Measurements from ENCODE around the gene PHACTR3.
"Not testable (repeated sequence)": the region's sequence is repeated elsewhere in the genome, so short reads cannot be mapped to it uniquely, and the experiment has no call there.

Gene PHACTR3

DNA sequence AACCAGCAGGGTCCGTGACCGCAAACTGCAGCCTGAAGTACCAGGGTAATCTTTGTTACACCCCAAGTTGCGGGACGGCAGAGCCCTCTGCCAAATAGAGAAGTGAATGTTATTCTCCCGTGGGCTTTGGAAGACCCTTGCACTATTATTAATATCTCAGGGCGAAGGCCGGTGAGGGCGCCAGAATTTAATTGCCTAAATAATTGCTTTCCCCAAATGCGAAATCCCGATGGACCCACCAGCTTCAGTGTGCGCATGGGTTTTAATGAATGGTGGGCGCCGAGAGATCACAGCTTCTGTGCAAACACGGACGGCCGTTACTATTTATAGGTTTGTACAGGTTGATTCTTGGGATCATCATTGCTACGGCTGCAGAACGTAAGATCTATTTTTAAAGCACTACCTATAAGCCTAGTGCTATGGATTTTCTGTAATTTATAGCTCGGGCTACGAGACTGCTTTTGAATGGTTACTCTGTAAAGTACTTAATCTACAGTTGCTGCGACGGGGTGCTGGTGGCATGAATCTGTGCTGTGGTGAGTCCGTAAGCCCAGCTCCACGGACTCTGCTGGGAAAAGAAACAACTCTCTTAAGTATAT is 15.2 kb upstream of the PHACTR3 start:
- DNase-seq (ENCODE audit: low spot score) = no peak

DNA sequence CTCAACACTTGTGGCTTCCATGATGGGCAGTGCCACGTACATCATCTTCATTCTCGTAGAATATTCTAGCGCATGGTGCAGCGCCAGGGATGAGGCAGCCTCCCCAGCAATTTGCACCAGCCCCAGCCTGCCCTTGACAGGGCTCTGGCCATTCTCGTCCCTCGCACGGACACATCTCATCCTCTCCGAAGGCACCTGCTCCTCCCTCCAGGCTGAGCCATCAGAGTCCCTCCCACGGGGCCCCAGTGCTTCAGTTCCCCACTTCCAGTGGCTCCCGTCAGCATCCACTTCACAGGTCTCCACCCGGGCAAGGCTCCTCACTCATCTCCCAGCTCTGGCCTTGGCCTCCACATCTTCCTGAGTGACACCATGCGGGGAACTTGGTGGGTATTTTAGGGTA is 13.3 kb upstream of the PHACTR3 start:
- DNase-seq (ENCODE audit: low spot score) = no peak

DNA sequence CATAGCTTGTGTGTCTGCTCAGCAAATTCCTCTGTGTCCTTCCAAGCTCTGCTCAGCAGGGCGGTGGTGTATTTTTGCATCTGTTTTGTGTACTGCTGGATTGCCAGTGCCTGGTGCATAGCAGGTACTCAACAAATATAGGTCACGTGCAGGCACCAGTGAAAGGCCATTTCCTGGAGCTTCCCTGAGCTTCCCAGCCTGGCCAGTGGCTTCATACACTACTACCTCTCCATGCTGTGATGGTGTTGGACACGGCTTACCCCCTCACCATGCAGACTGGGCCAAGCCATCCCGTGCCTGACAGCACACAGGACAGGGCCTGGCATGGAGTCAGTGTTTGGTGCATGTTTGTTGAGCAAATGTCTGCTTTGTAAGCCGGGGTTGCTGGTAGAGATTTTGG is 7.7 kb upstream of the PHACTR3 start:
- no peak for DNase-seq (ENCODE audit: low spot score)

- DNase-seq (ENCODE audit: low spot score) = no peak
Observed at GRCh38 chr20:59597240-59597639, 7.1 kb upstream of the PHACTR3 start.

DNA sequence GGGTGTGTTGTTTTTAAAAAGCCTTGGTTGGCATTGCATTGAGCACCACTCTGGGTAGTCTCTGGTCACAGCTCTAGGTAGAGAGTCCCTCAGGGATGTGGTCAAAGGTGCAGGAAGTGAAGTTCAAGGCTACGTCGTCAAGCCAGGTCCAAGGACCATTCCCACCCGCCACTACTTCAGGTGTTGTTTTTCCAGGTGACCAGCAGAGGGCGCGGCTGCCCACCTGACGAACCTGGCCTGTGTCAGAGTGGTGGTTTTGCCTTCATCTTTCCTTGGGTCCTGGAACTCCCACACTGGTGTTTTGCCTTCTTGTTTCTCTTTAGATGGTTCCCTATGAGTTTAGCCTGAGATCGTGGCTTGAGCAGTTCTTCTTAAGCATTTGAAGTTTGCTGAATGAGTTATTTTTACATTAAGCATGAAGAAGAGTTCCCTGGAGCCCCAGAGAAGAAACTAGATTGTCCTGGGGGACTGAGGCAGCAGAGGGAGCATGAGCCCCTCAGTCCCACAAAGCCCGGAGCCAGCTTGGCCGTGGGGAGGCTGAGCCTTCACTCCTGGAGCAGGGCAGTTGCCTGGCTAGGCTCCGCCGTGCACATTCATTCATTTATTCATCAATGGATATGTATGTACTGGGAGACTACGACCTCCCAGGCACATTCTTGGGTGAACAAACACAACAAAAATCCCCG is 5.6 kb upstream of the PHACTR3 start:
- DNase-seq (ENCODE audit: low spot score) = peak; percentile 54

- no peak for DNase-seq (ENCODE audit: low spot score)
Observed at GRCh38 chr20:59599941-59600340, 4.4 kb upstream of the PHACTR3 start.

DNA sequence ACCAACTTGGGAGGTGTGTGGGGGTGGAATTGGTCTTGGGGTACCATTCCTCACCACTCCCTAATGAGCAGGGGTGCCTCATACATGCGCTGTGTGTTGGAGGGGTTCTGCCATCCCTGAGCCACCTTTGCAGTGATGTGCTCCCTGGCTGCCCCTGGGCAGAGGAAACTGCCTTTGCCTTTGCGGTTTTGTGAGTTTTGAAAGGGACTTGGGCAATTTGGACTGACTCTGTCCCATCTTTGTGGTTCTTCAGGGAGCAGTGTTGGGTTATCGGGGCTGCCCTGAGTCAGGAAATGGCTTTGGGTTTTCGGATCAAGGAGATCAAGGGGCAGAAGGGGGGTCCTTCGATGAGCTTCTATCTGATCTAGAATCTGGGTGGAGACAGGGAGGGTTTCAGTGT is 3.9 kb upstream of the PHACTR3 start:
- DNase-seq (ENCODE audit: low spot score) = no peak

- no peak for DNase-seq (ENCODE audit: low spot score)
Observed at GRCh38 chr20:59602546-59603080, 1.7 kb upstream of the PHACTR3 start.

DNA sequence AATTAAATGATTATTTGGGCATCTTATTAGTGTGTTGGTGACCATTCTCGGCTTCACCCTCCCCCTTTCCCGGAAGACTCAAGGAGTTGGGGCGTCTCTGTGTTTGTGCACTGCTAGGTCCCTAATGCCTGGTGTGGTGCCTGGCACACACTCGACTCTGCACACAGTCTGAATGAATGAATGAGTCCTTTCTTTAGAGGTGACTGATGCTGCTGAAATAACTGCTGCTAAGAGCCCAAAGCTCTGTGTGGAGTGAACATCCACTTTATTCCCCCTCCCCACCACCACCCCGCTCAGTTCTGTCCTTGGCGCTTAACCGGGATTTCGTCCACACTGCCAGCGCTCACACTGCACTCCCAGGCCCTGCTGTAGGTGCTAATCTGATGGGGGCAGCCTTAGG is 1.2 kb upstream of the PHACTR3 start:
- DNase-seq (ENCODE audit: low spot score) = no peak

DNA sequence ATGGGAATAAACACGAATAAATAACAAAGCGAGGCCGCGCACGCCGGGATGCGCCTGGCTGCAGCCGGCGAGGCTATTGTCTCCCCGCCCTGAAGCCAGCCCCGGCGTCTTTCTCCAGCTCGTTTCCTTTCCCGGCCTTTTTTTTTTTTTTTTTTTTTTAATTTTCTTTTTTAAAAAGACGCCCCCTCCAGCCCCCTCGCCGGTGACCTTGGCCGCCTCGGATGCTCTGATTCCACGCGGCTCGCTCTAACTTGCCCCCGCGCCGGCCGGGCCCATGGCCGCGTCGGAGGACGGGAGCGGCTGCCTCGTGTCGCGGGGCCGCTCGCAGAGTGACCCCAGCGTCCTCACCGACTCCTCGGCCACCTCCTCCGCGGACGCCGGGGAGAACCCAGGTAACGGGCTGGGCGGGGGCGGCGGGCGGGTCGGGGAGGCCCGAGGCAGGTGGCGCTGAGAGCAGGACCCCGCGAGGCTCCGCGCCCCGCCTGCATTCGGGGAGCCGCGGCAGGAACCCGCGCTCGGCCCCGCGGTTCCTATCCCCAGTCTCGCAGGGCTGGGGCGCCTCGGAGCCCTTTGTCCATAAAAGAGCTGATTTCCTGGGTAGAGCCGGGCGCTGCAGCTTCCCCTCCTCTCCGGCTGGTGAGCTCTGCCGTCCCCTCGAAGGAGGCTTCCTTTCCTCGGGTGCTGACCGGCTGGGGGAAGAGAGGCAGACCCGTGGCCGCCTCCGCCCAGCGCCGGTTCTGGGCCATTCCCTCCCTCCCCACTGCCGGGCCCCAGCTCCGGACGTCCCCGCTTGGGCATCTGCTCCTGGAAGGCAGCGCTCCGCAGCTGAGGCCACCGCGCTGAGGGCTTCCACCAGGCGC is 631 bp downstream of the PHACTR3 start:
- DNase-seq (ENCODE audit: low spot score) = no peak

GRCh38 chr20:59605601-59606364 is 1.4 kb downstream of the PHACTR3 start:
- no peak for DNase-seq (ENCODE audit: low spot score)

GRCh38 chr20:59606566-59606965 is 2.2 kb downstream of the PHACTR3 start:
- DNase-seq (ENCODE audit: low spot score) = no peak

- DNase-seq (ENCODE audit: low spot score) = no peak
Observed at GRCh38 chr20:59608396-59608795, 4.1 kb downstream of the PHACTR3 start.

GRCh38 chr20:59608871-59609270 is 4.5 kb downstream of the PHACTR3 start:
- no peak for DNase-seq (ENCODE audit: low spot score)

DNA sequence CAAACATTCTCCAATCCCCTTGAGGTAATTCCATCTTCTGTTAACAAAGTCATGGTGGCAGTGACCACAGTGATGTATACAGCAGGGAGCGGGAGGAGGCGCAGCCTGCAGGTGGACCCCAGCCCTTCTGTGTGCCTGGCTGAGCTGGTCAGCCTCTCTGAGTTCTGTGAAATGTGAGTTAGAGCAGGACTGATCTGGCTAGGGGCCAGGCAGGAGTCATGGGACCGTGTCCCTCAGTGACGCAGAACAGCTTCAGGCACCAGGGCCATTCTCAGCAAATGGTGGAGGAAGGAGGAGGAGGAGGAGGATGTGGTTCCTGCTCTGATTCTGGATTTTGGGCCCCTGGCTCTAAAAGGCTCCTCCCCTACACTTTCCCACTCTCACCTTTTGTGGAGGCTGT is 6.9 kb downstream of the PHACTR3 start:
- no peak for DNase-seq (ENCODE audit: low spot score)

- no peak for DNase-seq (ENCODE audit: low spot score)
Observed at GRCh38 chr20:59613861-59614260, 9.5 kb downstream of the PHACTR3 start.

DNA sequence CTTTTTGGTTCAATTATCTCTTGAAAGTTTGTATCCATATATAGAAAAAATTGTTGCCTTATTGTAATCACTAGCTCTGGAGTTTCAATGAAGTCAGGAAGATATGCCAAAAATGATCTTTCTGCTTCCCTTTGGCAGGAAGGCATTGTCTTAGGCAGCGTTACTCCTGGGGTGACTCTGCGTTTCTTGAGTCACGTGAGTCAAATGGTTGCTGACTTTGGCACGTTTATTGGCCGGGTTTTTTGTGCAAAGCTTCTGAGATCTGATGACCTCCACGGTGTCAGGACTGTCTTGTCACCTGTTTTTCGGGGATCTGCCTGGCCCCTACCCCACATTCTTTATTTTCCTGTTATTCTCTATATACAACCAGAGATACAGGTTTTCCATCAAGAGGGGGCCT is 10.4 kb downstream of the PHACTR3 start:
- DNase-seq (ENCODE audit: low spot score) = no peak

DNA sequence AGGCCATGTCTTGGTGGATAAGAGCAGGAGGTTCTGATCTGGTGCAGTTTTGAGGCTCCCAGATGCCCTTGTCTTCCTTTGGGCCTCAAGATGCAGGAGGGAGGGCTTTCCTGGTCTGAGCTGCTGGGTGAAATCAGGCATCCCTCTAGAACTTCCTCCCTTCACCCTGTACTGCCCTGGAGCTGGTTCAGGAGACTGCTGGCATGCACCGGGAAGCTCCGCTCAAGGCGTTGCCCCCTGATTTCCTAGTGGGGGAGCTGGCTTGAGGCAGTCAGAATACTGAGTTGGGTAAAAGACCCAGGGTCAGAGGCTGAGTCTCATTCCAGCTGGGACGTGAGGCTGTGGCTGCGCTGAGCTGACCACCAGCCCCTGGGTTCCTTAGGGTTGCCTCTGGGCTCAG is 12.0 kb downstream of the PHACTR3 start:
- no peak for DNase-seq (ENCODE audit: low spot score)

DNA sequence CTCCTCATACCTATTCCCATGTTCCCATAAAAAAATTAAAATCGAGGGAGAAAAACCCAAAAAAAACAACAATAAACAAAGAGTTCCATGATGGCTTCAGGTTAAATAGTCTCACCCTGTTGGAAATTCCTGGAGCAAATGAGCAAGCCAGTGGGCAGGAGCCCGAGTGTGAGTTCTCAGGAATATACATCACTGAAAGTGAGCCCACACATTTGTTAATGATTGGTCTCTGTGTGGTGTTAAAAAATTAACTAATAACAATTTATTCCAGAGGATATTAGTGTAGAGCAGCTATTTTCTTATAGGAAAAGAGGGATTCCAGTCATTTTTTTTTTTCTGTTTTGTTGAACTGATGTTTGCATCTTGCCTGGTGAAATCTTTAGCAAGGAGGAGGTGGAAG is 12.9 kb downstream of the PHACTR3 start:
- DNase-seq (ENCODE audit: low spot score) = no peak

DNA sequence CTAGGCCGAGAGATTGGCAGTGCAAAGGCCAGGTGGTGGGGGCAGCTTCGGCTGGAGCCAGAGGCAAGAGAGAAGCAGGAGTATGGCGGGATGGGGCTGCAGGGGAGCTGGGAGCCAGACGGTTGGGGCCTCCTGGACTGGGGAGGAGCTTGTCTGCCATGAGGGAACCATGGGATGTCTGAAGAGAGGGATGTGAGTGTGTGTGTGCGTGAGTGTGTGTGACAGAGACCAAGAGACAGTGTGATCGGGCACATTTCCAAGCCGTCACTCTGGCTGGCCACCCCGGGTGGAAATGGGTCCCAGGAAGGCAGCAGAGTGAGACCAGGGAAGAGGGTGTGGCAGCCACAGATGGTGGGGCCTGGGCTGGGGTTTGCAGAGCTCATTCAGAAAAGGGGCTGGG is 13.8 kb downstream of the PHACTR3 start:
- no peak for DNase-seq (ENCODE audit: low spot score)

DNA sequence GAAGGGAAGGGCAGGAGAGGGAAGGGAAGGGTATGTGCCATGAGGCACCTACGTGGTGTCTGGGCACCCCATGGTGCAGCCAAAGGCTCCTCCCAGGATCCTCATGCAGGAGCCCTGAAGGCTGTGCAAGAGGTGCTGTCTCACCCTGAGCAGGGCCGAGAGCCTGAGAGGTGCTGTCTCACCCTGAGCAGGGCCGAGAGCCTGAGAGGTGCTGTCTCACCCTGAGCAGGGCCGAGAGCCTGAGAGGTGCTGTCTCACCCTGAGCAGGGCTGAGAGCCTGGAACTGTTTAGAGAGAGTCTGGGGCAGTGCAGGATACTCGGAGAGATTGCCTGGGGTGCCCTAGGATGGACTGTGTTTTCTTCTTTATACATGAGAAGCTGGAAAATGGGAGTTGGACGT is 14.2 kb downstream of the PHACTR3 start:
- not testable (repeated sequence) for DNase-seq (ENCODE audit: low spot score)

GRCh38 chr20:59620860-59621505 is 16.6 kb downstream of the PHACTR3 start:
- DNase-seq (ENCODE audit: low spot score) = peak; percentile 3

Data from RKO (cell line).